Colonic mucosa (tissue), 4 donors: ENCODE measurements around the gene FBL. TPM values are rescaled to one million over a fixed set of nuclear protein-coding genes. Genes with fewer than 3 reads are reported as not detected.
A peak's percentile ranks its signal among the peaks of the same experiment; 100 is the strongest.

Experiments used
- DNase-seq: peaks from one replicate; pipeline ENCODE4 v3.0.0-alpha.2; 2020
- H3K27ac ChIP-seq: fragments of 200-600 bp; one replicate; pipeline ENCODE4 v1.8.0; 2021
- H3K27me3 ChIP-seq: fragments of 200-600 bp; one replicate; pipeline ENCODE4 v1.8.0; 2021
- H3K36me3 ChIP-seq: fragments of 200-600 bp; one replicate; pipeline ENCODE4 v1.8.0; 2021
- H3K4me1 ChIP-seq: fragments of 200-600 bp; one replicate; pipeline ENCODE4 v1.8.0; 2021; ENCODE audit warnings: mild to moderate bottlenecking
- H3K4me3 ChIP-seq: fragments of 200-600 bp; one replicate; pipeline ENCODE4 v1.8.0; 2021
- H3K9ac ChIP-seq, 2 donors: one replicate each; pipeline ENCODE4 v1.7.0; 2013; ENCODE audit warnings: control low read depth in 2 of 2, low read depth in 2 of 2, low read length in 2 of 2
- H3K9me3 ChIP-seq: fragments of 200-600 bp; one replicate; pipeline ENCODE4 v1.8.0; 2021
- intact Hi-C: fragments of 100-400 bp; cut with DNase I; formaldehyde crosslinking; loops from one replicate; pipeline ENCODE4 v1.14.1; 2022
- microRNA-seq: library from miRNA; unstranded; fragments of <30 nt; microRNA quantifications from one replicate; pipeline ENCODE4, GENCODE V29; 2019
- total RNA-seq, 2 donors: library from RNA; stranded (reverse); fragmentation: NEBNext Ultra II Directional in 1 of 2; extraction: Animal tissue kit (Norgen Biotek cat#: 25700) in 1 of 2; gene quantifications; one replicate each; pipeline ENCODE4 v1.2.1, GENCODE V29; 2021
- TF ChIP-seq, protein P1 (sequence below): fragments of 200-600 bp; IDR thresholded peaks from one replicate; pipeline ENCODE4 v1.8.0; 2022; ENCODE audit warnings: antibody characterized with exemption, mild to moderate bottlenecking
- donor health status: healthy.
- donor health status: DM: no; HTN: no; CAD: no.
- donor health status: DM: no; HTN: no; CAD: no.

Gene FBL
- total RNA-seq, 2 donors from 2014 or later, result 155 to 297 TPM

DNA sequence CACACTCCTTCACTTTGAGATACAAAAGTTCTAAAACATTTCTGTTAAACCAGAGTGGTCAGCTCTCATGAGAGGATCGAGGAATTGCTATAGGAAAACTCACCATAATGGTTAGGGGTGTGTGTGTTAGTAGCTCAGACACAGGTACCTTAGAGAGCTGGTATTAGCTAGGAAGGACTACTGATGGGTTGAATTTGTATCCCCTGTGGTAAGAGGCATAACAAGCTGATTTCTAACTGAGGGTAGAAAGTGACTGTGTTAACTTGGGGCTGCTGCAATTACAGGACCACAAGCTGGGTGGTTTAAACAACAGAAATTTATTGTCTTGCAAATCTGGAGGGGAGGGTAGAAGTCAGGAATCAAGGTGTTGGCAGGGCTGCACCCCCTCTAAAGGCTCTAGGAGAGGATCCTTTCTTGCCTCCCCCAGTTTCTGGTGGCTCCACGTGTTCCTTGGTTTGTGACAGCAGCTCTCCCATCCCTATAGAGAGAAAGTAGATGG is 50.1 kb downstream of the FBL start:
- Histone ChIP-seq H3K36me3 (no peaks in the 10 kb centered on the region), H3K4me3 (no peak overlapping the region), H3K27ac (no peak overlapping the region), H3K9me3 (no peaks in the 10 kb centered on the region), H3K4me1 (no peaks in the 10 kb centered on the region), H3K27me3 (no peaks in the 10 kb centered on the region), H3K9ac (no peak overlapping the region)
- TF ChIP-seq, protein P1, sequence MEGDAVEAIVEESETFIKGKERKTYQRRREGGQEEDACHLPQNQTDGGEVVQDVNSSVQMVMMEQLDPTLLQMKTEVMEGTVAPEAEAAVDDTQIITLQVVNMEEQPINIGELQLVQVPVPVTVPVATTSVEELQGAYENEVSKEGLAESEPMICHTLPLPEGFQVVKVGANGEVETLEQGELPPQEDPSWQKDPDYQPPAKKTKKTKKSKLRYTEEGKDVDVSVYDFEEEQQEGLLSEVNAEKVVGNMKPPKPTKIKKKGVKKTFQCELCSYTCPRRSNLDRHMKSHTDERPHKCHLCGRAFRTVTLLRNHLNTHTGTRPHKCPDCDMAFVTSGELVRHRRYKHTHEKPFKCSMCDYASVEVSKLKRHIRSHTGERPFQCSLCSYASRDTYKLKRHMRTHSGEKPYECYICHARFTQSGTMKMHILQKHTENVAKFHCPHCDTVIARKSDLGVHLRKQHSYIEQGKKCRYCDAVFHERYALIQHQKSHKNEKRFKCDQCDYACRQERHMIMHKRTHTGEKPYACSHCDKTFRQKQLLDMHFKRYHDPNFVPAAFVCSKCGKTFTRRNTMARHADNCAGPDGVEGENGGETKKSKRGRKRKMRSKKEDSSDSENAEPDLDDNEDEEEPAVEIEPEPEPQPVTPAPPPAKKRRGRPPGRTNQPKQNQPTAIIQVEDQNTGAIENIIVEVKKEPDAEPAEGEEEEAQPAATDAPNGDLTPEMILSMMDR, result no peak
- intact Hi-C loops, result no loop called here
- DNase-seq, result no peak

DNA sequence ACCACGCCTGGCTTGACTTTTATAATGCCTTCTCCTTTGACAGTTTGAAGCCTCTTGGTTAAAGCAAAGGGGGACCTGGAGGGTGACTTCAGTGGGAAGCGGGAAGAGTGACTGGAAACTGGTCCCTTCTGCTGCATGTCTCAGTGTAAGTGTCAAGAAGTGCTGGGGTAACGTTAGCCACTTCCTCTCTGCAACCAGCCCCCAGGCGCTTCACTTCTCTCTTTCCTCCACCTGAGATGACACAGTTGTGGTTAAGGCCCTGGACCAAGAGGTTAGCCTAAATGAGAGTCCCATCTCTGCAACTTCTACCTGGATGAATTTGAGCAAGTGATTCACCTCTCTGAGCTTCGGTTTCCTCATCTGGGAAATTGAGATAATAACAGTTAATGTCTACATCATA is 51.2 kb downstream of the FBL start:
- no peaks in the 10 kb centered on the region for H3K4me1 ChIP-seq
- intact Hi-C loops, result no loop called here
- TF ChIP-seq, protein P1, result no peak
- H3K27ac ChIP-seq, result no peak overlapping the region
- H3K36me3 ChIP-seq, result no peaks in the 10 kb centered on the region
- no peak overlapping the region for H3K9ac ChIP-seq
- DNase-seq, result no peak
- no peak overlapping the region for H3K4me3 ChIP-seq
- no peaks in the 10 kb centered on the region for H3K27me3 ChIP-seq
- no peaks in the 10 kb centered on the region for H3K9me3 ChIP-seq

DNA sequence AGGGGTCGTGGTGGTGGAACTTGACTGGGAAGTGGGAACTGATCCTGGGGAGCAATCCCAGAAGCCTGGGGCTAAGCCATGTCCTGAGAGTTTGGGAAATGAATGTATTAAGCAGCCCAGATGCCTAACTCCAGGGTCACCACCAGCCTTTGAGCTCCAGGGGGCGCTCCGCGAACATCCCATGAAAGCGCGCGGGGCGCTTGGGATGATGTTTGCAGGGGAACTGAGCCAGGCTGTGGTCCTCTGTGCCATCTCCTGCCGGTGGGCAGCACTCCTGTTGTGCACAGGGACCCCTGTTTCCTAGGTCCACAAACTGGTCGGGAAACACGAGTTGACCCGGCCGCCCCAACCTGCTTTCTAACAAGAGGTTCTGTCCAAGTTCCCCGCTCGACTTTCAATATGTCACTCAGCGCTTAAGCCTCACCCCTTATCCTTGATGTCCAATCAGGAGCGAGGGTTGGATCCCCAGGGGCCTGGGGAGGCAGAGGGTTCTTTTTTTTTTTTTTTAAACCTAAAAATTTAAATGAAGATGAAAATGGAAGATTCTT is 53.1 kb downstream of the FBL start:
- TF ChIP-seq, protein P1, result peak; percentile 83
- H3K36me3 ChIP-seq, result no peaks in the 10 kb centered on the region
- no peak overlapping the region for H3K9ac ChIP-seq
- no peaks in the 10 kb centered on the region for H3K27me3 ChIP-seq
- H3K27ac ChIP-seq, result no peak overlapping the region
- H3K9me3 ChIP-seq, result no peaks in the 10 kb centered on the region
- H3K4me1 ChIP-seq, result no peaks in the 10 kb centered on the region
- DNase-seq, result peak; percentile 72
- H3K4me3 ChIP-seq, result peak overlapping the region; percentile 36
- intact Hi-C loops, result loop anchor here (5.0 kb wide), 1 partner anchor 49 kb away; no protein-coding TSS in a partner anchor

DNA sequence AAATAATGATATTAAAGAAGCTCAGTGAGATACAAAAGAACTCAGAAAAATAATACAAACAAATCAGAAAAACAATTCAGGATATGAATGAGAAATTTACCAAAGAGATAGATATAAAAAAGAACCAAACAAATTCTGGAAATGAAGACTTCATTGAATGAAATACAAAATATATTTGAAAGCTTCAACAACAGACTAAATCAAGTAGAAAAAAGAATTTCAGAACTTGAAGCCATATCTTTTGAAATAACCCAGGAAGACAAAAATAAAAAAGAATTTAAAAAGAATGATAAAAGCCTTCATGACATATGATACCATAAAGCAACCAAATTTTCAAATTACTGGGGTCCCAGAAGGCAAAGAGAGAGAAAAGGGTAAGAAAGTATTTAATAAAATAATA is 57.9 kb downstream of the FBL start:
- Histone ChIP-seq H3K36me3 (no peaks in the 10 kb centered on the region), H3K9me3 (no peaks in the 10 kb centered on the region), H3K9ac (no peak overlapping the region), H3K27me3 (no peaks in the 10 kb centered on the region), H3K4me3 (no peak overlapping the region), H3K27ac (no peak overlapping the region), H3K4me1 (no peaks in the 10 kb centered on the region)
- intact Hi-C loops, result no loop called here
- TF ChIP-seq, protein P1, result no peak
- no peak for DNase-seq

Small RNA genes lying within 50 kb of the gene (microRNA-seq; reads per million reads assigned to microRNA genes)
- gene MIR6719, result not detected

Other genes starting within 250 kb of the FBL start
- gene LGALS13, start 243.9 kb downstream of the FBL start, total RNA-seq, result not detected
- gene LGALS16, start 190.5 kb downstream of the FBL start, total RNA-seq, result not detected
- gene LGALS14, start 141.9 kb downstream of the FBL start, total RNA-seq, result not detected
- under 1 TPM in 1 of 2 donors, not detected in 1; 0.56 TPM for gene CLC, start 108.3 kb downstream of the FBL start, total RNA-seq
- not detected for gene LEUTX, start 67.5 kb downstream of the FBL start, total RNA-seq
- 10 to 100 TPM; 11.8 to 12.7 TPM for gene DYRK1B, start 12.2 kb downstream of the FBL start, total RNA-seq
- 1,000 to 10,000 TPM; 2,896 to 3,903 TPM for gene FCGBP, start 88.3 kb upstream of the FBL start, total RNA-seq
- gene PSMC4, start 124.8 kb upstream of the FBL start, total RNA-seq, result 100 to 1,000 TPM in 1 of 2 donors, 10 to 100 TPM in 1; 87.3 to 143 TPM
- 1 to 10 TPM; 1.1 to 1.3 TPM for gene ZNF546, start 150.7 kb upstream of the FBL start, total RNA-seq
- gene ZNF780B, start 209.9 kb upstream of the FBL start, total RNA-seq, result 10 to 100 TPM; 14.3 to 21.7 TPM
- gene ZNF780A, start 244.6 kb upstream of the FBL start, total RNA-seq, result 10 to 100 TPM; 13.1 to 13.4 TPM